Skeletal muscle tissue (tissue), 4 donors: ENCODE results near the gene LRRC37B. TPM values are rescaled to one million over a fixed set of nuclear protein-coding genes. Genes with fewer than 3 reads are reported as not detected.
"Not testable (repeated sequence)": the region's sequence is repeated elsewhere in the genome, so short reads cannot be mapped to it uniquely, and the experiment has no call there.

ENCODE experiments used
- H3K27ac ChIP-seq: one replicate; pipeline ENCODE4 v1.7.0; 2013; ENCODE audit warnings: mild to moderate bottlenecking, low read depth, low read length, inconsistent platforms
- H3K27me3 ChIP-seq, 3 donors: one replicate each; pipeline ENCODE4 v1.7.0; 2013; ENCODE audit warnings: low read length in 3 of 3; ENCODE audit not compliant: control insufficient read depth in 3 of 3, insufficient read depth in 3 of 3
- H3K36me3 ChIP-seq, 3 donors: one replicate each; pipeline ENCODE4 v1.7.0; 2013; ENCODE audit warnings: low read length in 3 of 3; ENCODE audit not compliant: control insufficient read depth in 3 of 3, insufficient read depth in 3 of 3
- H3K4me1 ChIP-seq, 3 donors: one replicate each; pipeline ENCODE4 v1.7.0; 2013; ENCODE audit warnings: low read length in 3 of 3, mild to moderate bottlenecking in 3 of 3; ENCODE audit not compliant: control insufficient read depth in 3 of 3, insufficient read depth in 3 of 3
- H3K4me3 ChIP-seq, 3 donors: one replicate each; pipeline ENCODE4 v1.7.0; 2013; ENCODE audit warnings: low read length in 3 of 3
- H3K9ac ChIP-seq, 3 donors: one replicate each; pipeline ENCODE4 v1.7.0; 2013; ENCODE audit warnings: low read length in 3 of 3, mild to moderate bottlenecking in 3 of 3, moderate library complexity in 2 of 3, low read depth in 1 of 3
- H3K9me3 ChIP-seq, 3 donors: one replicate each; pipeline ENCODE4 v1.7.0; 2013; ENCODE audit warnings: low read length in 3 of 3; ENCODE audit not compliant: control insufficient read depth in 3 of 3
- total RNA-seq: library from RNA; depleted of rRNA; stranded (reverse); fragments of >200 nt; gene quantifications from one replicate; pipeline ENCODE4 v1.2.3, GENCODE V29; 2014
- donor health status: Osteomylitis.

LRRC37B gene
- total RNA-seq, 1 donor from 2014 or later, result 14.6 TPM

GRCh38 chr17:32010114-32010513 is 2.9 kb downstream of the LRRC37B start:
- Histone ChIP-seq H3K9me3 (no peaks in the 10 kb centered on the region), H3K27me3 (no peaks in the 10 kb centered on the region), H3K4me1 (peaks cover 4 to 8% (median 5%) of the 10 kb centered on the region in 3 donors), H3K36me3 (no peaks in the 10 kb centered on the region), H3K4me3 (no peak overlapping the region), H3K9ac (no peak overlapping the region), H3K27ac (no peak overlapping the region)

GRCh38 chr17:32015245-32016013 is 8.2 kb downstream of the LRRC37B start:
- Histone ChIP-seq H3K4me3 (peak overlapping the region in 1 of 3 donors; percentile 14), H3K4me1 (peaks cover 0 to 9% (median 0%) of the 10 kb centered on the region in 3 donors), H3K9ac (peak overlapping the region in 1 of 3 donors; percentile 35), H3K36me3 (peaks cover 0 to 2% (median 0%) of the 10 kb centered on the region in 3 donors), H3K27ac (peak overlapping the region; percentile 59), H3K9me3 (no peaks in the 10 kb centered on the region), H3K27me3 (no peaks in the 10 kb centered on the region)

GRCh38 chr17:32016231-32016630 is 9.0 kb downstream of the LRRC37B start:
- H3K9ac ChIP-seq, result no peak overlapping the region
- H3K36me3 ChIP-seq, result peaks cover 0 to 2% (median 0%) of the 10 kb centered on the region in 3 donors
- no peak overlapping the region for H3K4me3 ChIP-seq
- no peaks in the 10 kb centered on the region for H3K27me3 ChIP-seq
- peak overlapping the region; percentile 59 for H3K27ac ChIP-seq
- H3K4me1 ChIP-seq, result peaks cover 4 to 15% (median 4%) of the 10 kb centered on the region in 3 donors
- H3K9me3 ChIP-seq, result no peaks in the 10 kb centered on the region

- H3K36me3 ChIP-seq, result peaks cover 0 to 5% (median 0%) of the 10 kb centered on the region in 3 donors
- H3K9ac ChIP-seq, result no peak overlapping the region
- H3K27me3 ChIP-seq, result no peaks in the 10 kb centered on the region
- H3K4me1 ChIP-seq, result peaks cover 7 to 21% (median 9%) of the 10 kb centered on the region in 3 donors
- H3K27ac ChIP-seq, result no peak overlapping the region
- H3K9me3 ChIP-seq, result no peaks in the 10 kb centered on the region
- no peak overlapping the region for H3K4me3 ChIP-seq
Measured at GRCh38 chr17:32019228-32019627, 12.0 kb downstream of the LRRC37B start.

- H3K36me3 ChIP-seq, result peaks cover 0 to 5% (median 0%) of the 10 kb centered on the region in 3 donors
- H3K9ac ChIP-seq, result no peak overlapping the region
- no peaks in the 10 kb centered on the region for H3K9me3 ChIP-seq
- no peaks in the 10 kb centered on the region for H3K27me3 ChIP-seq
- H3K4me3 ChIP-seq, result no peak overlapping the region
- H3K4me1 ChIP-seq, result peaks cover 7 to 21% (median 9%) of the 10 kb centered on the region in 3 donors
- no peak overlapping the region for H3K27ac ChIP-seq
Measured at GRCh38 chr17:32020943-32021614, 13.9 kb downstream of the LRRC37B start.

- H3K27me3 ChIP-seq, result no peaks in the 10 kb centered on the region
- H3K36me3 ChIP-seq, result peaks cover 0 to 5% (median 0%) of the 10 kb centered on the region in 3 donors
- no peak overlapping the region for H3K27ac ChIP-seq
- peaks cover 7 to 17% (median 9%) of the 10 kb centered on the region in 3 donors for H3K4me1 ChIP-seq
- H3K9me3 ChIP-seq, result no peaks in the 10 kb centered on the region
- no peak overlapping the region for H3K4me3 ChIP-seq
- no peak overlapping the region for H3K9ac ChIP-seq
Measured at GRCh38 chr17:32021615-32021955, 14.4 kb downstream of the LRRC37B start.

- not testable (repeated sequence) for H3K4me3 ChIP-seq, H3K36me3 ChIP-seq, H3K27me3 ChIP-seq, H3K9me3 ChIP-seq, H3K9ac ChIP-seq, H3K27ac ChIP-seq
- H3K4me1 ChIP-seq, result peaks cover 7 to 17% (median 9%) of the 10 kb centered on the region in 3 donors
Measured at GRCh38 chr17:32022554-32022953, 15.4 kb downstream of the LRRC37B start.

GRCh38 chr17:32027271-32027670 is 20.1 kb downstream of the LRRC37B start:
- H3K9me3 ChIP-seq, H3K4me1 ChIP-seq, H3K27ac ChIP-seq, H3K36me3 ChIP-seq, H3K9ac ChIP-seq, H3K4me3 ChIP-seq, H3K27me3 ChIP-seq: not testable (repeated sequence)

- Histone ChIP-seq H3K27me3 (no peaks in the 10 kb centered on the region), H3K4me3 (no peak overlapping the region), H3K9me3 (no peaks in the 10 kb centered on the region), H3K27ac (no peak overlapping the region), H3K36me3 (peaks cover 4 to 11% (median 7%) of the 10 kb centered on the region in 3 donors), H3K4me1 (no peaks in the 10 kb centered on the region), H3K9ac (no peak overlapping the region)
Measured at GRCh38 chr17:32033223-32033622, 26.0 kb downstream of the LRRC37B start.

GRCh38 chr17:32033812-32034211 is 26.6 kb downstream of the LRRC37B start:
- not testable (repeated sequence) for H3K9me3 ChIP-seq, H3K27me3 ChIP-seq, H3K9ac ChIP-seq, H3K4me1 ChIP-seq, H3K4me3 ChIP-seq, H3K27ac ChIP-seq
- H3K36me3 ChIP-seq, result peaks cover 4 to 11% (median 7%) of the 10 kb centered on the region in 3 donors
